ENCODE results near the gene BRICD5. TPM values are rescaled to one million over a fixed set of nuclear protein-coding genes. Genes with fewer than 3 reads are reported as not detected.
A peak's percentile ranks its signal among the peaks of the same experiment; 100 is the strongest.

The BRICD5 gene
- total RNA-seq, 1 donor from 2014 or later, result 0.53 TPM

- Histone ChIP-seq H3K4me3 (ENCODE audit: low read depth, low read length) (no peak overlapping the region), H3K27me3 (ENCODE audit: control insufficient read depth, insufficient read depth, low read length) (no peaks in the 10 kb centered on the region), H3K36me3 (ENCODE audit: control insufficient read depth, insufficient read depth, low read length) (peaks cover 18% of the 10 kb centered on the region)
- no peak for TF ChIP-seq CTCF (IDR thresholded peaks at IDR 0.05; ENCODE audit: insufficient read depth, low read length, severe bottlenecking)
- FAIRE-seq (no peak), DNase-seq (ENCODE audit: low read depth) (no peak)
Measured at GRCh38 chr16:2226918-2227317, 16.3 kb upstream of the BRICD5 start.

- no peaks in the 10 kb centered on the region for H3K27me3 ChIP-seq (ENCODE audit: control insufficient read depth, insufficient read depth, low read length)
- FAIRE-seq, result no peak
- DNase-seq (ENCODE audit: low read depth), result no peak
- H3K36me3 ChIP-seq (ENCODE audit: control insufficient read depth, insufficient read depth, low read length), result peaks cover 14% of the 10 kb centered on the region
- TF ChIP-seq CTCF (IDR thresholded peaks at IDR 0.05; ENCODE audit: insufficient read depth, low read length, severe bottlenecking), result no peak
- no peak overlapping the region for H3K4me3 ChIP-seq (ENCODE audit: low read depth, low read length)
Measured at GRCh38 chr16:2226245-2226793, 15.7 kb upstream of the BRICD5 start.

- Histone ChIP-seq H3K36me3 (ENCODE audit: control insufficient read depth, insufficient read depth, low read length) (peaks cover 7% of the 10 kb centered on the region), H3K27me3 (ENCODE audit: control insufficient read depth, insufficient read depth, low read length) (no peaks in the 10 kb centered on the region), H3K4me3 (ENCODE audit: low read depth, low read length) (peak overlapping the region; percentile 95)
- FAIRE-seq (no peak), DNase-seq (ENCODE audit: low read depth) (peak; percentile 36)
- TF ChIP-seq CTCF (IDR thresholded peaks at IDR 0.05; ENCODE audit: insufficient read depth, low read length, severe bottlenecking), result peak; percentile 29
Measured at GRCh38 chr16:2223942-2224486, 13.4 kb upstream of the BRICD5 start.

GRCh38 chr16:2223221-2223941 is 12.7 kb upstream of the BRICD5 start, which contains the start of gene E4F1:
E4F1 (plus strand) TSS chr16:2223591; CDS start chr16:2223614, 23 bp downstream.
- no peaks in the 10 kb centered on the region for H3K27me3 ChIP-seq (ENCODE audit: control insufficient read depth, insufficient read depth, low read length)
- DNase-seq (ENCODE audit: low read depth), result peak; percentile 96
- peak within 1 kb of the TSS; percentile 95 for H3K4me3 ChIP-seq (ENCODE audit: low read depth, low read length)
- no peak for FAIRE-seq
- H3K36me3 ChIP-seq (ENCODE audit: control insufficient read depth, insufficient read depth, low read length), result peaks cover 4% of the 10 kb centered on the region
- TF ChIP-seq CTCF (IDR thresholded peaks at IDR 0.05; ENCODE audit: insufficient read depth, low read length, severe bottlenecking), result no peak

GRCh38 chr16:2216330-2216729 is 5.7 kb upstream of the BRICD5 start:
- DNase-seq (ENCODE audit: low read depth), result no peak
- H3K27me3 ChIP-seq (ENCODE audit: control insufficient read depth, insufficient read depth, low read length), result no peaks in the 10 kb centered on the region
- no peak for TF ChIP-seq CTCF (IDR thresholded peaks at IDR 0.05; ENCODE audit: insufficient read depth, low read length, severe bottlenecking)
- H3K4me3 ChIP-seq (ENCODE audit: low read depth, low read length), result no peak overlapping the region
- H3K36me3 ChIP-seq (ENCODE audit: control insufficient read depth, insufficient read depth, low read length), result peaks cover 3% of the 10 kb centered on the region
- no peak for FAIRE-seq

All from bronchial epithelial cell (primary cell).